GM12878 (cell line): ENCODE data around the gene KRTAP10-10. TPM values are rescaled to one million over a fixed set of nuclear protein-coding genes. Genes with fewer than 3 reads are reported as not detected.

Source experiments
- ATAC-seq: fragments of 200-7000 bp; cut with Tn5 transposase; 3 replicates; pipeline ENCODE4 v1.9.1; 2020; ENCODE audit warnings: mild to moderate bottlenecking, moderate library complexity
- BruUV-seq: library from RNA; stranded (reverse); fragments of 400-500 nt; replicated peaks from 2 replicates; lab custom pipeline; 2021; lab: Mats Ljungman, UMichigan
- CTCF ChIA-PET: fragments of 300-600 bp; sonication (Branson Sonifier 250); formaldehyde crosslinking; extraction: SDS; loops from one replicate; lab custom pipeline; 2021; ENCODE audit warnings: inconsistent platforms; lab: Yijun Ruan, JAX
- POLR2A ChIA-PET: fragments of 350-600 bp; formaldehyde crosslinking; extraction: SDS; loops from one replicate; lab custom pipeline; 2021; ENCODE audit warnings: inconsistent platforms; lab: Charles Lee
- RAD21 ChIA-PET: fragments of 300-600 bp; sonication (Branson Sonifier 250); formaldehyde crosslinking; loops from one replicate; lab custom pipeline; 2023; ENCODE audit warnings: antibody characterized with exemption; ENCODE audit not compliant: unreplicated experiment; lab: Charles Lee
- SMC1A ChIA-PET: fragments of 300-600 bp; sonication (Branson Sonifier 250); formaldehyde crosslinking; loops from one replicate; lab custom pipeline; 2023; ENCODE audit not compliant: unreplicated experiment, uncharacterized antibody; lab: Charles Lee
- DNase-seq: peaks from one replicate; pipeline ENCODE4 v3.0.0-alpha.2; 2011; ENCODE audit warnings: low read depth, low spot score
- FAIRE-seq: peaks from 3 replicates; lab custom pipeline; 2011; peaks lifted over from hg19 to GRCh38; lab: Jason Lieb, UNC
- H2AFZ ChIP-seq: 2 replicates; pipeline ENCODE4 v1.6.0; 2011; ENCODE audit warnings: low read depth, low read length, control low read depth; ENCODE audit not compliant: control insufficient read depth
- H3K27ac ChIP-seq: 2 replicates; pipeline ENCODE4 v1.5.1; 2011; ENCODE audit warnings: control low read depth; ENCODE audit not compliant: control insufficient read depth, insufficient read depth
- H3K27me3 ChIP-seq, 2 experiments: replicated peaks in 1 of 2; 2 replicates each; pipeline versions ENCODE4 v1.6.0 to v1.6.1; 2011; ENCODE audit warnings: low read length in 1 of 2; ENCODE audit not compliant: control insufficient read depth in 2 of 2, insufficient read depth in 2 of 2
- H3K36me3 ChIP-seq, 2 experiments: 2 replicates each; pipeline ENCODE4 v1.5.1; 2011; ENCODE audit warnings: low read length in 1 of 2; ENCODE audit not compliant: control insufficient read depth in 2 of 2, insufficient read depth in 2 of 2
- H3K4me1 ChIP-seq: 2 replicates; pipeline ENCODE4 v1.6.1; 2011; ENCODE audit warnings: mild to moderate bottlenecking, low read length, moderate library complexity, mixed read lengths; ENCODE audit not compliant: control insufficient read depth, insufficient read depth
- H3K4me2 ChIP-seq: 2 replicates; pipeline ENCODE4 v1.6.0; 2011; ENCODE audit warnings: control low read depth; ENCODE audit not compliant: control insufficient read depth, insufficient read depth
- H3K4me3 ChIP-seq: fragments of 200-600 bp; sonication (generic); 2 replicates; pipeline ENCODE4 v1.5.1; 2016
- H3K79me2 ChIP-seq: 2 replicates; pipeline ENCODE4 v1.6.0; 2011; ENCODE audit warnings: low read length; ENCODE audit not compliant: control insufficient read depth, insufficient read depth
- H3K9ac ChIP-seq: 2 replicates; pipeline ENCODE4 v1.8.0; 2011; ENCODE audit warnings: low read length, control low read depth, mixed read lengths; ENCODE audit not compliant: control insufficient read depth, insufficient read depth
- H3K9me3 ChIP-seq: replicated peaks from 3 replicates; pipeline ENCODE4 v1.5.1; 2011; ENCODE audit warnings: mild to moderate bottlenecking, low read length; ENCODE audit not compliant: control insufficient read depth, insufficient read depth
- H4K20me1 ChIP-seq: 2 replicates; pipeline ENCODE4 v1.6.0; 2011; ENCODE audit not compliant: control insufficient read depth, insufficient read depth
- BHLHE40 ChIP-seq, 2 experiments: fragments of 450-650 bp in 1 of 2; IDR thresholded peaks; 2 replicates each; pipeline ENCODE4 v1.6.1; 2011 to 2017; ENCODE audit warnings: low read depth in 2 of 2, borderline replicate concordance in 1 of 2, improper control_type of control experiment in 1 of 2, low read length in 1 of 2, mild to moderate bottlenecking in 1 of 2
- KLF5 ChIP-seq: fragments of 450-650 bp; IDR thresholded peaks from 2 replicates; pipeline ENCODE4 v1.6.1; 2014; ENCODE audit warnings: mild to moderate bottlenecking; ENCODE audit not compliant: partially characterized antibody
- MTA2 ChIP-seq: fragments of 450-650 bp; IDR thresholded peaks from 2 replicates; pipeline ENCODE4 v1.6.1; 2016; ENCODE audit warnings: low read depth, mild to moderate bottlenecking, moderate library complexity
- POLR2AphosphoS5 ChIP-seq: IDR thresholded peaks from 2 replicates; pipeline ENCODE4 v1.6.1; 2011; ENCODE audit warnings: mild to moderate bottlenecking, low read length, inconsistent platforms
- TARDBP ChIP-seq: IDR thresholded peaks from 2 replicates; pipeline ENCODE4 v1.6.1; 2016; ENCODE audit warnings: borderline replicate concordance
- WGBS: methylation state at CpG from one replicate; pipeline ENCODE4 v1.1.6; 2016; ENCODE audit warnings: low lambda C conversion rate; ENCODE audit not compliant: insufficient replicate concordance, insufficient coverage; ENCODE audit errors: missing lambda C conversion rate; 5-methylcytosine and 5-hydroxymethylcytosine counted together
- in situ Hi-C: fragments of 300-500 bp; cut with MboI; formaldehyde crosslinking; loops from 9 replicates; pipeline ENCODE4 v1.14.3; 2018; ENCODE audit warnings: mixed read lengths
- intact Hi-C: fragments of 100-400 bp; cut with micrococcal nuclease; formaldehyde crosslinking; loops from one replicate; pipeline ENCODE4 v1.14.2; 2022; ENCODE audit not compliant: unreplicated experiment
- polyA plus RNA-seq, 11 experiments: library from polyadenylated mRNA; depleted of rRNA in 4 of 11; unstranded in 6 of 11; stranded (reverse) in 5 of 11; fragments of >200 nt; fragmentation: Nextera tagmentation in 4 of 11; fragmentation: Illumina TruSeq in 1 of 11; extraction: Ambion mirVana in 4 of 11; extraction: Trizol in 1 of 11; gene quantifications; 1 replicate in 1 of 11; 2 replicates in 10 of 11; pipeline versions ENCODE4 v1.2.1 to v1.2.3, GENCODE V29; 2011 to 2016; ENCODE audit warnings: inconsistent platforms in 2 of 11, missing spikeins in 2 of 11, low read depth in 1 of 11
- total RNA-seq, 4 experiments: library from RNA; depleted of rRNA in 3 of 4; stranded (reverse); fragments of >200 nt in 3 of 4; fragmentation: Illumina TruSeq in 1 of 4; extraction: Trizol in 1 of 4; gene quantifications; 2 replicates each; pipeline versions ENCODE4 v1.2.1 to v1.2.3, GENCODE V29; 2013 to 2021
- TF ChIP-seq, protein P1 (sequence below): fragments of 450-650 bp; conservative IDR thresholded peaks from 2 replicates; pipeline ENCODE4 v1.6.1; 2017; ENCODE audit warnings: mild to moderate bottlenecking, moderate library complexity
- TF ChIP-seq, protein P2 (sequence below): fragments of 450-650 bp; IDR thresholded peaks from 2 replicates; pipeline ENCODE4 v1.6.1; 2017; ENCODE audit warnings: antibody characterized with exemption, mild to moderate bottlenecking, moderate library complexity

The KRTAP10-10 gene
- total and polyA plus RNA-seq, 10 of the 15 experiments (the other 5 are each of a cell fraction or from before 2014, with no cell fraction given) = not detected

DNA sequence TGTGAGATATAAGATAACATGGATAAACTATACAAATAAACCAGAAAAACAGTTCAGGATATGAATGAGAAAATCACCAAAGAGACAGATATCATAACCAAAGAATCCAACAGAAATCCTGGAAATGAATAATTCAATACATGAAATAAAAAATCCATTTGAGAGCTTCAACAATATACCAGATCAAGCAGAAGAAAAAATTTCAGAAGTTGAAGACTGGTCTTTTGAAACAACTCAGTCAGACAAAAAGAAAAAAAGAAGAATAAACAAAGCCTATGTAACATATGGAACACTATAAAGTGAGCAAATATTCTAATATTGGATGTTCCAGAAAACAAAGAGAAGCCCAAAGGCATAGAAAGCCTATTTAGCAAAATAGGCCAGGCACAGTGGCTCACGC lies 34.8 kb downstream of the KRTAP10-10 start:
- CTCF ChIA-PET = no interaction called here
- no peak overlapping the region for H2AFZ ChIP-seq
- H3K9me3 ChIP-seq = no peaks in the 10 kb centered on the region; the same call in 1 of the 3 replicates
- intact Hi-C loops = no loop called here
- H3K9ac ChIP-seq = no peak overlapping the region
- 19% methylated on average over 1 of the region's 1 CpG for WGBS
- H3K36me3 ChIP-seq = no peaks in the 10 kb centered on the region
- ATAC-seq = no peak
- no peaks in the 10 kb centered on the region for H4K20me1 ChIP-seq
- no peaks in the 10 kb centered on the region for H3K79me2 ChIP-seq
- no TSS peak for BruUV-seq
- no peak for FAIRE-seq
- POLR2A ChIA-PET = no interaction called here
- RAD21 ChIA-PET = no interaction called here
- in situ Hi-C loops = no loop called here
- no peaks in the 10 kb centered on the region for H3K4me1 ChIP-seq
- H3K27me3 ChIP-seq = no peaks in the 10 kb centered on the region
- TF ChIP-seq, protein P1, sequence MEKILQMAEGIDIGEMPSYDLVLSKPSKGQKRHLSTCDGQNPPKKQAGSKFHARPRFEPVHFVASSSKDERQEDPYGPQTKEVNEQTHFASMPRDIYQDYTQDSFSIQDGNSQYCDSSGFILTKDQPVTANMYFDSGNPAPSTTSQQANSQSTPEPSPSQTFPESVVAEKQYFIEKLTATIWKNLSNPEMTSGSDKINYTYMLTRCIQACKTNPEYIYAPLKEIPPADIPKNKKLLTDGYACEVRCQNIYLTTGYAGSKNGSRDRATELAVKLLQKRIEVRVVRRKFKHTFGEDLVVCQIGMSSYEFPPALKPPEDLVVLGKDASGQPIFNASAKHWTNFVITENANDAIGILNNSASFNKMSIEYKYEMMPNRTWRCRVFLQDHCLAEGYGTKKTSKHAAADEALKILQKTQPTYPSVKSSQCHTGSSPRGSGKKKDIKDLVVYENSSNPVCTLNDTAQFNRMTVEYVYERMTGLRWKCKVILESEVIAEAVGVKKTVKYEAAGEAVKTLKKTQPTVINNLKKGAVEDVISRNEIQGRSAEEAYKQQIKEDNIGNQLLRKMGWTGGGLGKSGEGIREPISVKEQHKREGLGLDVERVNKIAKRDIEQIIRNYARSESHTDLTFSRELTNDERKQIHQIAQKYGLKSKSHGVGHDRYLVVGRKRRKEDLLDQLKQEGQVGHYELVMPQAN = no peak
- TF ChIP-seq BHLHE40 (IDR thresholded peaks at IDR 0.05; ENCODE audit: borderline replicate concordance in 1 of 2, low read depth in 2 of 2, low read length in 1 of 2) (no peak), POLR2AphosphoS5 (no peak), KLF5 (no peak), TARDBP (no peak), MTA2 (no peak)
- TF ChIP-seq, protein P2, sequence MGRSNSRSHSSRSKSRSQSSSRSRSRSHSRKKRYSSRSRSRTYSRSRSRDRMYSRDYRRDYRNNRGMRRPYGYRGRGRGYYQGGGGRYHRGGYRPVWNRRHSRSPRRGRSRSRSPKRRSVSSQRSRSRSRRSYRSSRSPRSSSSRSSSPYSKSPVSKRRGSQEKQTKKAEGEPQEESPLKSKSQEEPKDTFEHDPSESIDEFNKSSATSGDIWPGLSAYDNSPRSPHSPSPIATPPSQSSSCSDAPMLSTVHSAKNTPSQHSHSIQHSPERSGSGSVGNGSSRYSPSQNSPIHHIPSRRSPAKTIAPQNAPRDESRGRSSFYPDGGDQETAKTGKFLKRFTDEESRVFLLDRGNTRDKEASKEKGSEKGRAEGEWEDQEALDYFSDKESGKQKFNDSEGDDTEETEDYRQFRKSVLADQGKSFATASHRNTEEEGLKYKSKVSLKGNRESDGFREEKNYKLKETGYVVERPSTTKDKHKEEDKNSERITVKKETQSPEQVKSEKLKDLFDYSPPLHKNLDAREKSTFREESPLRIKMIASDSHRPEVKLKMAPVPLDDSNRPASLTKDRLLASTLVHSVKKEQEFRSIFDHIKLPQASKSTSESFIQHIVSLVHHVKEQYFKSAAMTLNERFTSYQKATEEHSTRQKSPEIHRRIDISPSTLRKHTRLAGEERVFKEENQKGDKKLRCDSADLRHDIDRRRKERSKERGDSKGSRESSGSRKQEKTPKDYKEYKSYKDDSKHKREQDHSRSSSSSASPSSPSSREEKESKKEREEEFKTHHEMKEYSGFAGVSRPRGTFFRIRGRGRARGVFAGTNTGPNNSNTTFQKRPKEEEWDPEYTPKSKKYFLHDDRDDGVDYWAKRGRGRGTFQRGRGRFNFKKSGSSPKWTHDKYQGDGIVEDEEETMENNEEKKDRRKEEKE = no peak
- H3K4me3 ChIP-seq = no peak overlapping the region
- SMC1A ChIA-PET = no interaction called here
- no peak overlapping the region for H3K27ac ChIP-seq
- DNase-seq = no peak
- H3K4me2 ChIP-seq = no peak overlapping the region
